GM23248 (cell line): Measurements from ENCODE around the gene GRIA4. TPM values are rescaled to one million over a fixed set of nuclear protein-coding genes. Genes with fewer than 3 reads are reported as not detected.
"Not testable (repeated sequence)": the region's sequence is repeated elsewhere in the genome, so short reads cannot be mapped to it uniquely, and the experiment has no call there.

Experiments
- DNase-seq: peaks from one replicate; pipeline ENCODE4 v3.0.0-alpha.2; 2015
- H2AFZ ChIP-seq: fragments of 200-600 bp; sonication (generic); 2 replicates; pipeline ENCODE4 v1.6.1; 2016; ENCODE audit warnings: antibody characterized with exemption
- H3F3A ChIP-seq: fragments of 200-600 bp; sonication (generic); 2 replicates; pipeline ENCODE4 v1.6.1; 2016; ENCODE audit warnings: mild to moderate bottlenecking, antibody characterized with exemption, mixed run types; ENCODE audit not compliant: insufficient read depth
- H3K27ac ChIP-seq: fragments of 200-600 bp; sonication (generic); 2 replicates; pipeline ENCODE4 v1.5.1; 2016; ENCODE audit warnings: mild to moderate bottlenecking
- H3K27me3 ChIP-seq: fragments of 200-600 bp; sonication (generic); replicated peaks from 2 replicates; pipeline ENCODE4 v1.6.1; 2016; ENCODE audit warnings: mild to moderate bottlenecking; ENCODE audit not compliant: insufficient read depth
- H3K36me3 ChIP-seq: fragments of 200-600 bp; sonication (generic); 2 replicates; pipeline ENCODE4 v1.6.1; 2016; ENCODE audit warnings: low read depth, mild to moderate bottlenecking
- H3K4me1 ChIP-seq: fragments of 200-600 bp; sonication (generic); 2 replicates; pipeline ENCODE4 v1.6.1; 2016; ENCODE audit warnings: mild to moderate bottlenecking; ENCODE audit not compliant: insufficient read depth
- H3K4me2 ChIP-seq: fragments of 200-600 bp; sonication (generic); one replicate; pipeline ENCODE4 v1.6.1; 2016; ENCODE audit warnings: mild to moderate bottlenecking; ENCODE audit not compliant: unreplicated experiment
- H3K4me3 ChIP-seq: fragments of 200-600 bp; sonication (generic); 2 replicates; pipeline ENCODE4 v1.5.1; 2016; ENCODE audit warnings: mild to moderate bottlenecking
- H3K79me2 ChIP-seq: fragments of 200-600 bp; sonication (generic); 2 replicates; pipeline ENCODE4 v1.6.1; 2016; ENCODE audit warnings: mild to moderate bottlenecking; ENCODE audit not compliant: insufficient read depth
- H3K9ac ChIP-seq: fragments of 200-600 bp; sonication (generic); 2 replicates; pipeline ENCODE4 v1.6.1; 2016; ENCODE audit warnings: mild to moderate bottlenecking
- H3K9me2 ChIP-seq: fragments of 200-600 bp; sonication (generic); 2 replicates; pipeline ENCODE4 v1.6.1; 2016; ENCODE audit warnings: mixed run types, mild to moderate bottlenecking, moderate library complexity; ENCODE audit not compliant: insufficient read depth
- H3K9me3 ChIP-seq: fragments of 200-600 bp; sonication (generic); one replicate; pipeline ENCODE4 v1.6.1; 2017; ENCODE audit warnings: low read depth
- H4K20me1 ChIP-seq: fragments of 200-600 bp; sonication (generic); 2 replicates; pipeline ENCODE4 v1.6.0; 2016; ENCODE audit not compliant: insufficient read depth
- EZH2 ChIP-seq: fragments of 200-600 bp; sonication (generic); IDR thresholded peaks from 2 replicates; pipeline ENCODE4 v1.6.1; 2018; ENCODE audit warnings: antibody characterized with exemption, mild to moderate bottlenecking; ENCODE audit not compliant: insufficient read depth, poor library complexity, severe bottlenecking
- EZH2phosphoT487 ChIP-seq: fragments of 200-600 bp; sonication (generic); IDR thresholded peaks from 2 replicates; pipeline ENCODE4 v1.6.1; 2018; ENCODE audit warnings: antibody characterized with exemption, moderate library complexity, mild to moderate bottlenecking, low read depth; ENCODE audit not compliant: insufficient read depth
- WGBS, 2 experiments: methylation state at CpG; one replicate each; pipeline ENCODE4 v1.1.6; 2015 to 2017; ENCODE audit warnings: low lambda C conversion rate in 2 of 2, low coverage in 1 of 2; ENCODE audit errors: missing lambda C conversion rate in 2 of 2; 5-methylcytosine and 5-hydroxymethylcytosine counted together
- in situ Hi-C: fragments of 300-500 bp; cut with MboI; formaldehyde crosslinking; loops from 2 replicates; pipeline ENCODE4 v1.15.0; 2020
- polyA plus RNA-seq: library from polyadenylated mRNA; unstranded; fragments of >200 nt; fragmentation: Nextera tagmentation; extraction: Ambion mirVana; gene quantifications from 2 replicates; pipeline ENCODE4 v1.2.1, GENCODE V29; 2016
- total RNA-seq: library from RNA; depleted of rRNA; stranded (reverse); fragments of >200 nt; shearing (Covaris generic); gene quantifications from 2 replicates; pipeline ENCODE4 v1.2.3, GENCODE V29; 2014

The GRIA4 gene
- total and polyA plus RNA-seq, 2 experiments from 2014 or later = not detected

- Histone ChIP-seq H3K9me2 (no peaks in the 10 kb centered on the region; the same call in 1 of the 2 replicates), H3K9ac (no peak overlapping the region), H3K4me3 (no peak overlapping the region), H4K20me1 (no peaks in the 10 kb centered on the region), H3K36me3 (no peaks in the 10 kb centered on the region), H3F3A (no peaks in the 10 kb centered on the region), H3K4me2 (no peak overlapping the region), H3K79me2 (no peaks in the 10 kb centered on the region), H3K27me3 (no peaks in the 10 kb centered on the region), H3K9me3 (no peaks in the 10 kb centered on the region), H3K4me1 (no peaks in the 10 kb centered on the region), H3K27ac (no peak overlapping the region), H2AFZ (no peak overlapping the region)
- no peak for DNase-seq
- WGBS, 2 experiments = 35 to 38% methylated on average over 6 of the region's 6 CpGs
- TF ChIP-seq EZH2phosphoT487 (no peak), EZH2 (no peak)
- in situ Hi-C loops = no loop called here
Measured at GRCh38 chr11:105757107-105757506, 147.2 kb downstream of the GRIA4 start.

- H2AFZ ChIP-seq = no peak overlapping the region
- H4K20me1 ChIP-seq = no peaks in the 10 kb centered on the region
- in situ Hi-C loops = no loop called here
- TF ChIP-seq EZH2phosphoT487 = no peak
- no peak for TF ChIP-seq EZH2
- no peaks in the 10 kb centered on the region for H3K4me1 ChIP-seq
- no peaks in the 10 kb centered on the region for H3K9me2 ChIP-seq
- DNase-seq = no peak
- H3K27me3 ChIP-seq = no peaks in the 10 kb centered on the region
- no peaks in the 10 kb centered on the region for H3F3A ChIP-seq
- no peaks in the 10 kb centered on the region for H3K79me2 ChIP-seq
- no peak overlapping the region for H3K4me2 ChIP-seq
- WGBS, 2 experiments = 18 to 21% methylated on average over 2 of the region's 2 CpGs
- H3K27ac ChIP-seq = no peak overlapping the region
- H3K9ac ChIP-seq = no peak overlapping the region
- H3K36me3 ChIP-seq = no peaks in the 10 kb centered on the region
- H3K9me3 ChIP-seq = no peaks in the 10 kb centered on the region
- H3K4me3 ChIP-seq = no peak overlapping the region
Measured at GRCh38 chr11:105763594-105763993, 153.7 kb downstream of the GRIA4 start.

- no peaks in the 10 kb centered on the region for H3K79me2 ChIP-seq
- H3K4me3 ChIP-seq = no peak overlapping the region
- TF ChIP-seq EZH2 (no peak), EZH2phosphoT487 (no peak)
- H2AFZ ChIP-seq = no peak overlapping the region
- DNase-seq = no peak
- in situ Hi-C loops = no loop called here
- H3K36me3 ChIP-seq = no peaks in the 10 kb centered on the region
- no peak overlapping the region for H3K9ac ChIP-seq
- no peak overlapping the region for H3K27ac ChIP-seq
- H3K4me2 ChIP-seq = no peak overlapping the region
- no peaks in the 10 kb centered on the region for H3K27me3 ChIP-seq
- no peaks in the 10 kb centered on the region for H3K9me2 ChIP-seq
- no peaks in the 10 kb centered on the region for H3K9me3 ChIP-seq
- H4K20me1 ChIP-seq = no peaks in the 10 kb centered on the region
- H3K4me1 ChIP-seq = no peaks in the 10 kb centered on the region
- no peaks in the 10 kb centered on the region for H3F3A ChIP-seq
Measured at GRCh38 chr11:105767931-105768330, 158.1 kb downstream of the GRIA4 start.

- WGBS, 2 experiments = 73 to 80% methylated on average over 2 of the region's 2 CpGs
- no peak for DNase-seq
- Histone ChIP-seq H3F3A (no peaks in the 10 kb centered on the region), H4K20me1 (no peaks in the 10 kb centered on the region), H3K36me3 (no peaks in the 10 kb centered on the region), H2AFZ (no peak overlapping the region), H3K9me2 (no peaks in the 10 kb centered on the region), H3K4me3 (no peak overlapping the region), H3K4me2 (no peak overlapping the region), H3K27me3 (no peaks in the 10 kb centered on the region), H3K27ac (no peak overlapping the region), H3K9ac (no peak overlapping the region), H3K79me2 (no peaks in the 10 kb centered on the region), H3K9me3 (no peaks in the 10 kb centered on the region), H3K4me1 (no peaks in the 10 kb centered on the region)
- in situ Hi-C loops = no loop called here
- TF ChIP-seq EZH2 = no peak
- no peak for TF ChIP-seq EZH2phosphoT487
Measured at GRCh38 chr11:105769627-105770026, 159.8 kb downstream of the GRIA4 start.

GRCh38 chr11:105773452-105773851 is 163.6 kb downstream of the GRIA4 start:
- H3K4me1 ChIP-seq, H3F3A ChIP-seq, H3K36me3 ChIP-seq, H4K20me1 ChIP-seq, H3K4me3 ChIP-seq, DNase-seq, H3K79me2 ChIP-seq, H3K27me3 ChIP-seq, H2AFZ ChIP-seq, in situ Hi-C loops, H3K4me2 ChIP-seq, H3K9me2 ChIP-seq, H3K9ac ChIP-seq, H3K27ac ChIP-seq, H3K9me3 ChIP-seq: not testable (repeated sequence)
- WGBS, 2 experiments = 57 to 65% methylated on average over 3 of the region's 3 CpGs
